ENCODE data around the gene IL36A. TPM values are rescaled to one million over a fixed set of nuclear protein-coding genes. Genes with fewer than 3 reads are reported as not detected.

IL36A gene
- total RNA-seq, 1 experiment from 2014 or later: not detected

DNA sequence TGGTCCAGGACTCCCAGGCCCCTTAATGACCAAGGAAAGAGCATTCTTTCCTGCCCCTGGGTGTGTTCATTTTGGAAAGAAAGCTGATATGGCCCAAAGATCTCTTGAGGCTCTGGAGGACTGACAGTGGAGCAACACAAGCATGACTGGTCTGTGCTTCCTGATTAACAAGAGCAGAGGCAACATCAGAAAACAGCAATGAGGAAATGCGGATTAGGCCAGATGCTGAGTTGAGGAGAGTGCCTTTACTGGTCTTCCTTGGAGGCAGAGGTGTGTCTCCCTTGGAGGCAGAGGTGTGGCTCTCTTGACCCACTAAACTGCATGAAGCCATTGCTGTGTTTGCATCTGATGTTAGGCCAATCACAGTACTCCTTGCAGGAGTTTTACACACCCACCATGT, 27.5 kb downstream of the IL36A start:
- Histone ChIP-seq H3K36me3 (ENCODE audit: insufficient read depth, low read length, poor library complexity, severe bottlenecking) (no peaks in the 10 kb centered on the region), H3K27ac (ENCODE audit: low read depth, low read length, poor library complexity, severe bottlenecking) (no peak overlapping the region), H3K27me3 (replicated peaks; ENCODE audit: insufficient read depth, low read depth, low read length, poor library complexity) (peaks cover 39% of the 10 kb centered on the region), H3K4me3 (ENCODE audit: low read depth, low read length, poor library complexity, severe bottlenecking) (no peak overlapping the region), H3K9me3 (ENCODE audit: low read depth, low read length, poor library complexity, severe bottlenecking) (no peaks in the 10 kb centered on the region), H3K4me1 (ENCODE audit: insufficient read depth, low read length, poor library complexity, severe bottlenecking) (no peaks in the 10 kb centered on the region)
- POLR2A ChIA-PET (ENCODE audit: low non-redundant PET): no interaction called here
- intact Hi-C loops (cut with micrococcal nuclease; ENCODE audit: unreplicated experiment): no loop called here
- CTCF ChIA-PET: no interaction called here
- TF ChIP-seq EZH2 (IDR thresholded peaks at IDR 0.05; ENCODE audit: borderline replicate concordance, low read depth, low read length, poor library complexity, severe bottlenecking): no peak
- no TSS peak for BruUV-seq (replicated peaks)
- no peak for DNase-seq (ENCODE audit: low spot score)

DNA sequence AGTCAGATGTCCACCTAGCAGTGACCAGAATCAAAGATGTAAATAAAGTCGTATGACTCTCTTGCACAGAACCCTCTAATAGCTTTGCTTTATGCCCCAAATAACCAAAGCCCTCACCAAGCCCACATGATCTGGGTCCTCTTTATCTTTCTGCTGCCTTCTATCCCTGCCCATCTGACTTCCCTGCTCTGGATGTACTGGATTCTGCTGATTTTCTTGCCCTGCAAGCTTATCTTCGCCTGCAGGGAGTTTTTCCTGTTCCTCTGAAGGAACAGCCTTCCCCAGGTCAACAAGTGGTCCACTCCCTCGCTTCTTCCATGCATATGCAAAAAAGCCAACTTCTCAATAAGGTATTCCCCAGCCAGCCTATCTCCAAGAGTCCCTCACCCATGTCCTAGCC, 28.8 kb downstream of the IL36A start:
- CTCF ChIA-PET: no interaction called here
- intact Hi-C loops (cut with micrococcal nuclease; ENCODE audit: unreplicated experiment): no loop called here

DNA sequence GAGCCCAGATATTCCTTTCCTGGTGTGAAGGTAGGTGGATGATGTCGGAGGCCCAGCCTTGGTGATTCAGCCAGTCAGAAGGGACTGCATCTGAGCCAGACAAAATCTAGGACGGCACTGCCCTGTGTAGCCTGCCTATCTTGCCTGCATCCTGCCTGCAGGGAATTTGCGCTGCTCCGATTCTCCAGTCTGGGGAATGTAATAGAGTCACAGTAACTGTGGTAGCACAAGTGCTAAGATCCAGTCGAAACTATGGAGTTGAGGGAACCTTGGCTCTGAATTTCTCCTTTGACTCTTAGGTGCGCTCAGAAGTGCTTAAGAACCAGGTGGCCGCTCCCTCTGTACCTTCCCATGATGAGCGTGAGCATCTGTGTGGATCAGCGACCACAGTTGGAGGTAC, 31.5 kb downstream of the IL36A start:
- Histone ChIP-seq H3K9me3 (ENCODE audit: low read depth, low read length, poor library complexity, severe bottlenecking) (no peaks in the 10 kb centered on the region), H3K4me1 (ENCODE audit: insufficient read depth, low read length, poor library complexity, severe bottlenecking) (no peaks in the 10 kb centered on the region), H3K36me3 (ENCODE audit: insufficient read depth, low read length, poor library complexity, severe bottlenecking) (no peaks in the 10 kb centered on the region), H3K4me3 (ENCODE audit: low read depth, low read length, poor library complexity, severe bottlenecking) (no peak overlapping the region), H3K27me3 (replicated peaks; ENCODE audit: insufficient read depth, low read depth, low read length, poor library complexity) (peaks cover 12% of the 10 kb centered on the region), H3K27ac (ENCODE audit: low read depth, low read length, poor library complexity, severe bottlenecking) (no peak overlapping the region)
- POLR2A ChIA-PET (ENCODE audit: low non-redundant PET): no interaction called here
- TF ChIP-seq, protein P1, sequence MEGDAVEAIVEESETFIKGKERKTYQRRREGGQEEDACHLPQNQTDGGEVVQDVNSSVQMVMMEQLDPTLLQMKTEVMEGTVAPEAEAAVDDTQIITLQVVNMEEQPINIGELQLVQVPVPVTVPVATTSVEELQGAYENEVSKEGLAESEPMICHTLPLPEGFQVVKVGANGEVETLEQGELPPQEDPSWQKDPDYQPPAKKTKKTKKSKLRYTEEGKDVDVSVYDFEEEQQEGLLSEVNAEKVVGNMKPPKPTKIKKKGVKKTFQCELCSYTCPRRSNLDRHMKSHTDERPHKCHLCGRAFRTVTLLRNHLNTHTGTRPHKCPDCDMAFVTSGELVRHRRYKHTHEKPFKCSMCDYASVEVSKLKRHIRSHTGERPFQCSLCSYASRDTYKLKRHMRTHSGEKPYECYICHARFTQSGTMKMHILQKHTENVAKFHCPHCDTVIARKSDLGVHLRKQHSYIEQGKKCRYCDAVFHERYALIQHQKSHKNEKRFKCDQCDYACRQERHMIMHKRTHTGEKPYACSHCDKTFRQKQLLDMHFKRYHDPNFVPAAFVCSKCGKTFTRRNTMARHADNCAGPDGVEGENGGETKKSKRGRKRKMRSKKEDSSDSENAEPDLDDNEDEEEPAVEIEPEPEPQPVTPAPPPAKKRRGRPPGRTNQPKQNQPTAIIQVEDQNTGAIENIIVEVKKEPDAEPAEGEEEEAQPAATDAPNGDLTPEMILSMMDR (conservative IDR thresholded peaks at IDR 0.05; ENCODE audit: low read depth, low read length): no peak
- no peak for TF ChIP-seq EZH2 (IDR thresholded peaks at IDR 0.05; ENCODE audit: borderline replicate concordance, low read depth, low read length, poor library complexity, severe bottlenecking)
- no TSS peak for BruUV-seq (replicated peaks)
- intact Hi-C loops (cut with micrococcal nuclease; ENCODE audit: unreplicated experiment): no loop called here
- CTCF ChIA-PET: no interaction called here
- DNase-seq (ENCODE audit: low spot score): no peak

More for the DNA sequence above, 28.8 kb downstream of the IL36A start:
- no peaks in the 10 kb centered on the region for H3K36me3 ChIP-seq (ENCODE audit: insufficient read depth, low read length, poor library complexity, severe bottlenecking)
- H3K4me3 ChIP-seq (ENCODE audit: low read depth, low read length, poor library complexity, severe bottlenecking): no peak overlapping the region
- DNase-seq (ENCODE audit: low spot score): no peak
- TF ChIP-seq, protein P1 (conservative IDR thresholded peaks at IDR 0.05; ENCODE audit: low read depth, low read length): no peak
- no peak for TF ChIP-seq EZH2 (IDR thresholded peaks at IDR 0.05; ENCODE audit: borderline replicate concordance, low read depth, low read length, poor library complexity, severe bottlenecking)
- no peaks in the 10 kb centered on the region for H3K9me3 ChIP-seq (ENCODE audit: low read depth, low read length, poor library complexity, severe bottlenecking)
- no peaks in the 10 kb centered on the region for H3K4me1 ChIP-seq (ENCODE audit: insufficient read depth, low read length, poor library complexity, severe bottlenecking)
- POLR2A ChIA-PET (ENCODE audit: low non-redundant PET): no interaction called here
- no peak overlapping the region for H3K27ac ChIP-seq (ENCODE audit: low read depth, low read length, poor library complexity, severe bottlenecking)
- no TSS peak for BruUV-seq (replicated peaks)
- H3K27me3 ChIP-seq (replicated peaks; ENCODE audit: insufficient read depth, low read depth, low read length, poor library complexity): peaks cover 27% of the 10 kb centered on the region

DNA sequence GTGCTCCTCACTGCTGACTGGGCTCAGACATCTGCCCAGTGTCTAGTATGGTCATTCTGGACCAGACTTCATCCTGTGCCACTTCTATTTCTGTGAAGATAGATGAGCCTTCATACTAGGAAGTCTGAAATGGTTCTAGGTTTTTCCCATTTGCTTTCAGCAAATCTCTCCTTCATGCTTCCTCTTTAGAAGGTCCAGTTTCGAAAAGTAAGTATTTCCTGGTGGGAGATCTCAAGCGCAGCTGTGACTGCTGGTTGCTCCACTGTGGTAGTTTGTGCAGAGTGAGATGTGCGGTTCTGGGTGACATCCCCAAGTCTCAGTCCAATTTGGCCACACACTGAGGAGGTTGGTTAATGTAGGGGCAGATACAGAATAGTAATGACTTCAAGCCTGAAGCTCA, 33.0 kb downstream of the IL36A start:
- no peaks in the 10 kb centered on the region for H3K4me1 ChIP-seq (ENCODE audit: insufficient read depth, low read length, poor library complexity, severe bottlenecking)
- no peak for DNase-seq (ENCODE audit: low spot score)
- peaks cover 12% of the 10 kb centered on the region for H3K27me3 ChIP-seq (replicated peaks; ENCODE audit: insufficient read depth, low read depth, low read length, poor library complexity)
- no peaks in the 10 kb centered on the region for H3K36me3 ChIP-seq (ENCODE audit: insufficient read depth, low read length, poor library complexity, severe bottlenecking)
- no peak overlapping the region for H3K27ac ChIP-seq (ENCODE audit: low read depth, low read length, poor library complexity, severe bottlenecking)
- TF ChIP-seq EZH2 (IDR thresholded peaks at IDR 0.05; ENCODE audit: borderline replicate concordance, low read depth, low read length, poor library complexity, severe bottlenecking): no peak
- TF ChIP-seq, protein P1 (conservative IDR thresholded peaks at IDR 0.05; ENCODE audit: low read depth, low read length): no peak
- ChIA-PET CTCF (no interaction called here), POLR2A (ENCODE audit: low non-redundant PET) (no interaction called here)
- intact Hi-C loops (cut with micrococcal nuclease; ENCODE audit: unreplicated experiment): no loop called here
- no peak overlapping the region for H3K4me3 ChIP-seq (ENCODE audit: low read depth, low read length, poor library complexity, severe bottlenecking)
- no peaks in the 10 kb centered on the region for H3K9me3 ChIP-seq (ENCODE audit: low read depth, low read length, poor library complexity, severe bottlenecking)
- no TSS peak for BruUV-seq (replicated peaks)

Data from A673 (cell line).